ENCODE data around the gene NEUROD2. TPM values are rescaled to one million over a fixed set of nuclear protein-coding genes. Genes with fewer than 3 reads are reported as not detected.

The NEUROD2 gene
- total and polyA plus RNA-seq, 2 of the 8 experiments (the other 6 are each of a cell fraction or from before 2014, with no cell fraction given), result not detected

GRCh38 chr17:39622380-39623006, 14.8 kb upstream of the NEUROD2 start (continued):
- TF ChIP-seq RNF2 (IDR thresholded peaks at IDR 0.05; ENCODE audit: borderline replicate concordance, low read depth, low read length, missing control alignments, poor library complexity, severe bottlenecking), result no peak
